ENCODE data around the gene DNAH8.

The DNAH8 gene

GRCh38 chr6:39008737-39009136 is 293.6 kb downstream of the DNAH8 start:
- Mint-ChIP-seq H3K36me3 (no peaks in the 10 kb centered on the region), H3K4me1 (ENCODE audit: low read depth) (no peaks in the 10 kb centered on the region), H3K27me3 (peaks cover 16% of the 10 kb centered on the region), H3K27ac (no peak overlapping the region), H3K4me3 (no peak overlapping the region), H3K9me3 (ENCODE audit: low read depth) (no peaks in the 10 kb centered on the region)

- Mint-ChIP-seq H3K27ac (no peak overlapping the region), H3K9me3 (ENCODE audit: low read depth) (no peaks in the 10 kb centered on the region), H3K4me1 (ENCODE audit: low read depth) (no peaks in the 10 kb centered on the region), H3K27me3 (peaks cover 19% of the 10 kb centered on the region), H3K4me3 (no peak overlapping the region), H3K36me3 (no peaks in the 10 kb centered on the region)
Measured at GRCh38 chr6:39009476-39009875, 294.4 kb downstream of the DNAH8 start.

GRCh38 chr6:39016839-39017546 is 301.9 kb downstream of the DNAH8 start:
- Mint-ChIP-seq H3K27ac (no peak overlapping the region), H3K27me3 (peaks cover 7% of the 10 kb centered on the region), H3K9me3 (ENCODE audit: low read depth) (no peaks in the 10 kb centered on the region)

GRCh38 chr6:39017547-39017880 is 302.4 kb downstream of the DNAH8 start:
- Mint-ChIP-seq H3K27ac (no peak overlapping the region), H3K9me3 (ENCODE audit: low read depth) (no peaks in the 10 kb centered on the region), H3K4me1 (ENCODE audit: low read depth) (no peaks in the 10 kb centered on the region), H3K27me3 (peaks cover 7% of the 10 kb centered on the region), H3K36me3 (no peaks in the 10 kb centered on the region), H3K4me3 (no peak overlapping the region)

More at GRCh38 chr6:39016839-39017546, 301.9 kb downstream of the DNAH8 start:
- Mint-ChIP-seq H3K4me3 (no peak overlapping the region), H3K4me1 (ENCODE audit: low read depth) (no peaks in the 10 kb centered on the region), H3K36me3 (no peaks in the 10 kb centered on the region)

- Mint-ChIP-seq H3K4me1 (ENCODE audit: low read depth) (no peaks in the 10 kb centered on the region), H3K27ac (no peak overlapping the region), H3K9me3 (ENCODE audit: low read depth) (no peaks in the 10 kb centered on the region), H3K27me3 (peaks cover 7% of the 10 kb centered on the region), H3K4me3 (no peak overlapping the region), H3K36me3 (no peaks in the 10 kb centered on the region)
Measured at GRCh38 chr6:39018103-39018502, 303.0 kb downstream of the DNAH8 start.

GRCh38 chr6:39020136-39020535 is 305.0 kb downstream of the DNAH8 start:
- H3K27me3 Mint-ChIP-seq, result no peaks in the 10 kb centered on the region
- H3K4me3 Mint-ChIP-seq, result no peak overlapping the region
- H3K36me3 Mint-ChIP-seq, result no peaks in the 10 kb centered on the region
- no peak overlapping the region for H3K27ac Mint-ChIP-seq
- H3K9me3 Mint-ChIP-seq (ENCODE audit: low read depth), result no peaks in the 10 kb centered on the region
- no peaks in the 10 kb centered on the region for H3K4me1 Mint-ChIP-seq (ENCODE audit: low read depth)

GRCh38 chr6:39021041-39021440 is 305.9 kb downstream of the DNAH8 start:
- Mint-ChIP-seq H3K9me3 (ENCODE audit: low read depth) (no peaks in the 10 kb centered on the region), H3K4me3 (no peak overlapping the region), H3K36me3 (no peaks in the 10 kb centered on the region), H3K4me1 (ENCODE audit: low read depth) (no peaks in the 10 kb centered on the region), H3K27me3 (peaks cover 2% of the 10 kb centered on the region), H3K27ac (no peak overlapping the region)

GRCh38 chr6:39021779-39022178 is 306.7 kb downstream of the DNAH8 start:
- H3K27ac Mint-ChIP-seq, result no peak overlapping the region
- H3K4me3 Mint-ChIP-seq, result no peak overlapping the region
- H3K4me1 Mint-ChIP-seq (ENCODE audit: low read depth), result no peaks in the 10 kb centered on the region
- H3K36me3 Mint-ChIP-seq, result no peaks in the 10 kb centered on the region
- H3K9me3 Mint-ChIP-seq (ENCODE audit: low read depth), result no peaks in the 10 kb centered on the region
- peaks cover 2% of the 10 kb centered on the region for H3K27me3 Mint-ChIP-seq

GRCh38 chr6:39026175-39026574 is 311.1 kb downstream of the DNAH8 start:
- H3K27ac Mint-ChIP-seq, result no peak overlapping the region
- H3K4me1 Mint-ChIP-seq (ENCODE audit: low read depth), result no peaks in the 10 kb centered on the region
- H3K4me3 Mint-ChIP-seq, result no peak overlapping the region
- peaks cover 7% of the 10 kb centered on the region for H3K27me3 Mint-ChIP-seq
- H3K36me3 Mint-ChIP-seq, result no peaks in the 10 kb centered on the region
- H3K9me3 Mint-ChIP-seq (ENCODE audit: low read depth), result no peaks in the 10 kb centered on the region

GRCh38 chr6:39029156-39030011 is 314.3 kb downstream of the DNAH8 start:
- peaks cover 8% of the 10 kb centered on the region for H3K27me3 Mint-ChIP-seq
- no peaks in the 10 kb centered on the region for H3K4me1 Mint-ChIP-seq (ENCODE audit: low read depth)
- no peak overlapping the region for H3K27ac Mint-ChIP-seq

GRCh38 chr6:39035681-39036080 is 320.6 kb downstream of the DNAH8 start:
- Mint-ChIP-seq H3K9me3 (ENCODE audit: low read depth) (no peaks in the 10 kb centered on the region), H3K4me3 (no peak overlapping the region), H3K36me3 (no peaks in the 10 kb centered on the region), H3K27ac (no peak overlapping the region), H3K4me1 (ENCODE audit: low read depth) (no peaks in the 10 kb centered on the region), H3K27me3 (peaks cover 31% of the 10 kb centered on the region)

More at GRCh38 chr6:39029156-39030011, 314.3 kb downstream of the DNAH8 start:
- H3K9me3 Mint-ChIP-seq (ENCODE audit: low read depth), result no peaks in the 10 kb centered on the region
- no peaks in the 10 kb centered on the region for H3K36me3 Mint-ChIP-seq
- H3K4me3 Mint-ChIP-seq, result no peak overlapping the region

GRCh38 chr6:39037082-39037508 is 322.0 kb downstream of the DNAH8 start:
- Mint-ChIP-seq H3K4me3 (no peak overlapping the region), H3K4me1 (ENCODE audit: low read depth) (no peaks in the 10 kb centered on the region), H3K27ac (no peak overlapping the region), H3K9me3 (ENCODE audit: low read depth) (no peaks in the 10 kb centered on the region), H3K36me3 (no peaks in the 10 kb centered on the region), H3K27me3 (peaks cover 31% of the 10 kb centered on the region)

- no peaks in the 10 kb centered on the region for H3K36me3 Mint-ChIP-seq
- H3K9me3 Mint-ChIP-seq (ENCODE audit: low read depth), result no peaks in the 10 kb centered on the region
- no peak overlapping the region for H3K4me3 Mint-ChIP-seq
- H3K27ac Mint-ChIP-seq, result no peak overlapping the region
- H3K27me3 Mint-ChIP-seq, result peaks cover 31% of the 10 kb centered on the region
- H3K4me1 Mint-ChIP-seq (ENCODE audit: low read depth), result no peaks in the 10 kb centered on the region
Measured at GRCh38 chr6:39037707-39038106, 322.6 kb downstream of the DNAH8 start.

GRCh38 chr6:39040080-39040673 is 325.1 kb downstream of the DNAH8 start:
- Mint-ChIP-seq H3K4me3 (no peak overlapping the region), H3K27ac (no peak overlapping the region), H3K36me3 (no peaks in the 10 kb centered on the region), H3K27me3 (peaks cover 27% of the 10 kb centered on the region), H3K4me1 (ENCODE audit: low read depth) (no peaks in the 10 kb centered on the region), H3K9me3 (ENCODE audit: low read depth) (no peaks in the 10 kb centered on the region)

- Mint-ChIP-seq H3K27ac (no peak overlapping the region), H3K27me3 (peaks cover 27% of the 10 kb centered on the region), H3K4me3 (no peak overlapping the region), H3K4me1 (ENCODE audit: low read depth) (no peaks in the 10 kb centered on the region), H3K36me3 (no peaks in the 10 kb centered on the region), H3K9me3 (ENCODE audit: low read depth) (no peaks in the 10 kb centered on the region)
Measured at GRCh38 chr6:39041072-39041471, 326.0 kb downstream of the DNAH8 start.

Data from activated naive CD8-positive, alpha-beta T cell (primary cell).